Measurements from ENCODE around the gene SPAG5. TPM values are rescaled to one million over a fixed set of nuclear protein-coding genes. Genes with fewer than 3 reads are reported as not detected.

Gene SPAG5
- total RNA-seq, 1 experiment from 2014 or later, result 219 TPM

- Histone ChIP-seq H3K36me3 (ENCODE audit: insufficient read depth, low read length, poor library complexity, severe bottlenecking) (peaks cover 40% of the 10 kb centered on the region), H3K27ac (ENCODE audit: low read depth, low read length, poor library complexity, severe bottlenecking) (peak overlapping the region; percentile 93), H3K27me3 (replicated peaks; ENCODE audit: insufficient read depth, low read depth, low read length, poor library complexity) (no peaks in the 10 kb centered on the region), H3K4me3 (ENCODE audit: low read depth, low read length, poor library complexity, severe bottlenecking) (peak overlapping the region; percentile 97), H3K4me1 (ENCODE audit: insufficient read depth, low read length, poor library complexity, severe bottlenecking) (peaks cover 18% of the 10 kb centered on the region), H3K9me3 (ENCODE audit: low read depth, low read length, poor library complexity, severe bottlenecking) (no peaks in the 10 kb centered on the region)
- ChIA-PET POLR2A (ENCODE audit: low non-redundant PET) (no interaction called here), CTCF (interaction anchor here (0.6 kb wide), 2 partner anchors 20 to 300 kb away, joined by 3 to 10 read pairs; no protein-coding TSS in a partner anchor)
- TF ChIP-seq, protein P1, sequence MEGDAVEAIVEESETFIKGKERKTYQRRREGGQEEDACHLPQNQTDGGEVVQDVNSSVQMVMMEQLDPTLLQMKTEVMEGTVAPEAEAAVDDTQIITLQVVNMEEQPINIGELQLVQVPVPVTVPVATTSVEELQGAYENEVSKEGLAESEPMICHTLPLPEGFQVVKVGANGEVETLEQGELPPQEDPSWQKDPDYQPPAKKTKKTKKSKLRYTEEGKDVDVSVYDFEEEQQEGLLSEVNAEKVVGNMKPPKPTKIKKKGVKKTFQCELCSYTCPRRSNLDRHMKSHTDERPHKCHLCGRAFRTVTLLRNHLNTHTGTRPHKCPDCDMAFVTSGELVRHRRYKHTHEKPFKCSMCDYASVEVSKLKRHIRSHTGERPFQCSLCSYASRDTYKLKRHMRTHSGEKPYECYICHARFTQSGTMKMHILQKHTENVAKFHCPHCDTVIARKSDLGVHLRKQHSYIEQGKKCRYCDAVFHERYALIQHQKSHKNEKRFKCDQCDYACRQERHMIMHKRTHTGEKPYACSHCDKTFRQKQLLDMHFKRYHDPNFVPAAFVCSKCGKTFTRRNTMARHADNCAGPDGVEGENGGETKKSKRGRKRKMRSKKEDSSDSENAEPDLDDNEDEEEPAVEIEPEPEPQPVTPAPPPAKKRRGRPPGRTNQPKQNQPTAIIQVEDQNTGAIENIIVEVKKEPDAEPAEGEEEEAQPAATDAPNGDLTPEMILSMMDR (conservative IDR thresholded peaks at IDR 0.05; ENCODE audit: low read depth, low read length), result no peak
- no peak for TF ChIP-seq EZH2 (IDR thresholded peaks at IDR 0.05; ENCODE audit: borderline replicate concordance, low read depth, low read length, poor library complexity, severe bottlenecking)
- intact Hi-C loops (cut with micrococcal nuclease; ENCODE audit: unreplicated experiment), result no loop called here
- TSS peak; percentile 96 for BruUV-seq (replicated peaks)
- DNase-seq (ENCODE audit: low spot score), result no peak
Measured at GRCh38 chr17:28645576-28645939, 46.7 kb upstream of the SPAG5 start.

GRCh38 chr17:28644787-28645575, 46.2 kb upstream of the SPAG5 start, which contains the start of gene BLTP2:
Gene BLTP2 (minus strand): TSS chr17:28645158. CDS start chr17:28645056, 102 bp downstream.
- H3K27me3 ChIP-seq (replicated peaks; ENCODE audit: insufficient read depth, low read depth, low read length, poor library complexity), result no peaks in the 10 kb centered on the region
- intact Hi-C loops (cut with micrococcal nuclease; ENCODE audit: unreplicated experiment), result no loop called here
- H3K4me1 ChIP-seq (ENCODE audit: insufficient read depth, low read length, poor library complexity, severe bottlenecking), result peaks cover 18% of the 10 kb centered on the region
- DNase-seq (ENCODE audit: low spot score), result peak; percentile 98
- CTCF ChIA-PET, result interaction anchor here (0.6 kb wide), 2 partner anchors 20 to 301 kb away, joined by 3 to 10 read pairs; no protein-coding TSS in a partner anchor
- TF ChIP-seq EZH2 (IDR thresholded peaks at IDR 0.05; ENCODE audit: borderline replicate concordance, low read depth, low read length, poor library complexity, severe bottlenecking), result no peak
- TF ChIP-seq, protein P1 (conservative IDR thresholded peaks at IDR 0.05; ENCODE audit: low read depth, low read length), result no peak
- peak within 1 kb of the TSS; percentile 97 for H3K4me3 ChIP-seq (ENCODE audit: low read depth, low read length, poor library complexity, severe bottlenecking)
- H3K9me3 ChIP-seq (ENCODE audit: low read depth, low read length, poor library complexity, severe bottlenecking), result no peaks in the 10 kb centered on the region
- POLR2A ChIA-PET (ENCODE audit: low non-redundant PET), result no interaction called here
- H3K36me3 ChIP-seq (ENCODE audit: insufficient read depth, low read length, poor library complexity, severe bottlenecking), result peaks cover 43% of the 10 kb centered on the region
- no TSS peak for BruUV-seq (replicated peaks)
- peak within 1 kb of the TSS; percentile 93 for H3K27ac ChIP-seq (ENCODE audit: low read depth, low read length, poor library complexity, severe bottlenecking)

DNA sequence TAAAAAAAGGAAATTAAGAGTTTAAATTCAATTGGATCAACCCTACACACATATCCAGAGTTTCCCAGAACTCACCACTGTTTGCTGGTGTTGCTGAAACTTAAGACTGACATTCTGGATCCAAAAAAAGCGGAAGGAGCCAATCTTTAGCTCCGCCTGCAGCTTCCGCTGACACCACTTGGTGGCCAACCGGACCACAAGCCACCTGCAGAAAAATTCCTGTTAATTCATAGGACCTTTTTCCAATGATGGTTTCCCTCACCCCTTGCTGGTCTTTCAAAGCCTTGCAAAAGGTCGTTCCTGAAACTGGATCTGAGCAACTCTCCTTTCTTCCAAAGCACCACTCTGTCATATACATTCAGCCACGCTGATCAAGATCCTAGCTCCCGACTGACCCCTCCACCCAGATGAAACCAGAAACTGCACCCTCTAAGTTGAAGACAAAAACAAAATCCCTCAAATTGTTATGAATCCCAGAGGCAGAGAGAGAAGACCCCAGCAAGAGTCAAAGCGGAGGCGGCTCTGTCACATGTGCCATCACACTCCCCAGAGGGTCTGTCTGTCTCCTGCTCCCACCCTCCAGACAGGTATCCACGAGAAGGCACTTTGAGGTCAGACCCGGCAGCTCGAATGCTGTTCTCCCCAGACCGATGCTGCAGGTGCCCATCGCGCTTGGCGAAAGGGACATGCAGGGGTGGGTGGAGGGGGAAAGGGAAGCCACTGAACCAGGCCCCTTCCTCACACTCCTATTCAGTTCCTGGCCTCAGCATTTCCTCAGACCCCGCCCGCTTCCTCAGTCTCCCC, 45.4 kb upstream of the SPAG5 start:
- H3K27me3 ChIP-seq (replicated peaks; ENCODE audit: insufficient read depth, low read depth, low read length, poor library complexity), result no peaks in the 10 kb centered on the region
- ChIA-PET CTCF (interaction anchor here (0.6 kb wide), 1 partner anchor 149 kb away, joined by 3 read pairs; no protein-coding TSS in a partner anchor), POLR2A (ENCODE audit: low non-redundant PET) (no interaction called here)
- TF ChIP-seq, protein P1 (conservative IDR thresholded peaks at IDR 0.05; ENCODE audit: low read depth, low read length), result peak; percentile 39
- no peak for TF ChIP-seq EZH2 (IDR thresholded peaks at IDR 0.05; ENCODE audit: borderline replicate concordance, low read depth, low read length, poor library complexity, severe bottlenecking)
- BruUV-seq (replicated peaks), result TSS peak; percentile 35
- H3K36me3 ChIP-seq (ENCODE audit: insufficient read depth, low read length, poor library complexity, severe bottlenecking), result peaks cover 51% of the 10 kb centered on the region
- peaks cover 18% of the 10 kb centered on the region for H3K4me1 ChIP-seq (ENCODE audit: insufficient read depth, low read length, poor library complexity, severe bottlenecking)
- H3K4me3 ChIP-seq (ENCODE audit: low read depth, low read length, poor library complexity, severe bottlenecking), result peak overlapping the region; percentile 97
- peak; percentile 67 for DNase-seq (ENCODE audit: low spot score)
- no peaks in the 10 kb centered on the region for H3K9me3 ChIP-seq (ENCODE audit: low read depth, low read length, poor library complexity, severe bottlenecking)
- intact Hi-C loops (cut with micrococcal nuclease; ENCODE audit: unreplicated experiment), result no loop called here
- H3K27ac ChIP-seq (ENCODE audit: low read depth, low read length, poor library complexity, severe bottlenecking), result peak overlapping the region; percentile 93

Data from A673 (cell line).